GM20000 (cell line): Measurements from ENCODE around the gene TMEM167A.

Experiments used
- DNase-seq: peaks from one replicate; pipeline ENCODE4 v3.0.0; 2012; ENCODE audit warnings: low spot score
- TF ChIP-seq, protein P1 (sequence below): IDR thresholded peaks from 2 replicates; pipeline ENCODE4 v1.5.1; 2012; ENCODE audit warnings: mild to moderate bottlenecking, control low read depth; ENCODE audit errors: extremely low read depth, missing control alignments

TMEM167A gene

DNA sequence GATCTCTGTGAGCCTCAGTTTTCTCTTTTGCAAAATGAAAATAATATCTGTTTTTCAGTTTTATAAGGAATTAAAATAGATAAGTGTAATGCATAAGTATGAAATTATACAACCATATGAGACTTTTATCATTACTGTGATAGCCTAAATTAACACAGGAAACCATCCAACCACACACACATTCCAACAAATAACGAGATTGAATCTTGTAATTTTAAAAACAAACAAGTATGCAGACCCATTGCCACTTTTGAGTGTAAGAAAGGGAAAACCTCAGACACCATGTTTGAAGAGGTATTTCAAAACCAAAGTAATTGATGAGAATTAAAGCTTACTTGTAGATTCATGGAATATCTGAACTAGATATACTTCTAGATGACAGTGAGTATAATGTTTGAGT lies 32.2 kb upstream of the TMEM167A start:
- DNase-seq, result no peak
- TF ChIP-seq, protein P1, sequence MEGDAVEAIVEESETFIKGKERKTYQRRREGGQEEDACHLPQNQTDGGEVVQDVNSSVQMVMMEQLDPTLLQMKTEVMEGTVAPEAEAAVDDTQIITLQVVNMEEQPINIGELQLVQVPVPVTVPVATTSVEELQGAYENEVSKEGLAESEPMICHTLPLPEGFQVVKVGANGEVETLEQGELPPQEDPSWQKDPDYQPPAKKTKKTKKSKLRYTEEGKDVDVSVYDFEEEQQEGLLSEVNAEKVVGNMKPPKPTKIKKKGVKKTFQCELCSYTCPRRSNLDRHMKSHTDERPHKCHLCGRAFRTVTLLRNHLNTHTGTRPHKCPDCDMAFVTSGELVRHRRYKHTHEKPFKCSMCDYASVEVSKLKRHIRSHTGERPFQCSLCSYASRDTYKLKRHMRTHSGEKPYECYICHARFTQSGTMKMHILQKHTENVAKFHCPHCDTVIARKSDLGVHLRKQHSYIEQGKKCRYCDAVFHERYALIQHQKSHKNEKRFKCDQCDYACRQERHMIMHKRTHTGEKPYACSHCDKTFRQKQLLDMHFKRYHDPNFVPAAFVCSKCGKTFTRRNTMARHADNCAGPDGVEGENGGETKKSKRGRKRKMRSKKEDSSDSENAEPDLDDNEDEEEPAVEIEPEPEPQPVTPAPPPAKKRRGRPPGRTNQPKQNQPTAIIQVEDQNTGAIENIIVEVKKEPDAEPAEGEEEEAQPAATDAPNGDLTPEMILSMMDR, result no peak

DNA sequence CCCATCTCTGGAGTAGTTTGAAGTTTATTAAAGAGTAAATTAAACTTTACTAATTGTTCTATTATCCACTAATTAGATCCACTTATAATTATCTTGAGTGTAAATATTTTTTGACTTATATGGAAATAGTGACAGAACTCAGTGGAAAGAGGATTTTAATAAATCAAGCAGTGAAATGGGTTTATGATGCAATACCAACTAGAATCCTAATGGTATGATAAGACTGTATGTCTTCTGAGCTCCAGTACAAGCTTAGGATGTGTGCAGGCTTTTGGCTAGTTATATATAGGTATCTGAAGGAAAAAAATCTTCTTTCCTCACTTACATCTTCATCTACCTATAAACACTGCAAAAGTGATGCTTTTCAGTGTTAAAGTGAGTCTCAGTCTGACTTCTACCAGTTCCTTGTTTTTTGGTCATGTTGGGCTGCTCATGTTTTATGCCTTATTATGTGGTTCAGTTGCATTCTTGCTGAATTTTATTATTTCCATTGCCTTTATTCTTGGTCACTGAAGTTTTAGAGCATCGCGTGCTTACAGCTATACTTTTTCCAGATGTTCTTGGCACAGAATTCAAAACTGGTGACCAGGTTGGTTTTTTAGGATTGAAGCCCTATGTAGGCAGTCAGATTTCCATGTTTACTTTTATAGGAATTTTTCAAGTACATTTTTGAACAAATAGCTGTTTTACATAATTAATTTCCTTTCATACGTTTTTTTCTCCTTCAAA lies 30.7 kb upstream of the TMEM167A start:
- TF ChIP-seq, protein P1, result no peak
- DNase-seq, result no peak

DNA sequence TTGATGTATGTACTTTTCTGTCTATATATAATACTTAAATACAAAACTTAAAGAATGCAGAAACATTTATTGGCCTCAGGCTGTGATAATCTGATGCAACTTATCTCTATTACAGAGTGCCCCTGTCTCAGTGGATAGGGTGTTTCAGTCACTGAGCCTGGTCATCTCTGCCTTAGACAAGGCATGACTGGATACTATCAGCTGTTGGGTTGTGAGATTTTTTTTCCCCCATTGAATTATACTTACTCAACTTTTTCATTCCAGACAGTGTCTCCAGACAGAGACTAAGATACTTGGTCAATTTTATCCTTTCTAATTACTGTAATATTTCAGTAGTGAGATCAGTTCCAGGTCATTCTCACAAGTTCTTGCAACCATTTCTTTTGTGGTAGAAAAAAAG lies 26.8 kb upstream of the TMEM167A start:
- no peak for DNase-seq
- TF ChIP-seq, protein P1, result no peak

DNA sequence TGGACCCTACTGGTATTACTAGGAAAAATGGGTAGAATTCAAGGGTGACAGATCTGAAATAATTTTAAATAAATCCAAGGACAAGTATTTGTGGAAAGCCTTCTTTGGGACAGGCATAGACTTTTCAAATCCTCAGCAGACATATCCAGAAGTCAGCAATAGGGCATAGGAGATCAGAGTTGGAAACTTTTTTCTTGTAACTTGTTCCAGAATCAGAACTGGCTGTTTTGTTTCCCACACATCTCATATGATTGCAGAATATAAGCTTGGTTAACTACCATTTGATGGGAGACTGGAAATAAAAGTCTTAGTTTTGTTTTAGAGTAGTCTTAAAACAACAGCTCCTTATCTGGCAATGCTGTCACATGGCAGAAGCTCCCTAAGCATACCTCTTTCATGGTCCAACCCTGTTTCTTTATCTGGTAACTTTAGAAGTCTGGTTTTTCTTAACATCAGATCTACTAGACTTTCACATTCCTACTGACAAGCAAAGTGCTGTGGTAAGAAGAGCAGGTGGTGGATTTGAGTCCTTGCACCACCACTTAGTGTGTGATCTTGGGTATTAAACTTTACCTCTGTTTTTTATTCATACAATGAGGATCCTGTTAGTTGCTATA lies 25.3 kb upstream of the TMEM167A start:
- TF ChIP-seq, protein P1, result no peak
- no peak for DNase-seq

DNA sequence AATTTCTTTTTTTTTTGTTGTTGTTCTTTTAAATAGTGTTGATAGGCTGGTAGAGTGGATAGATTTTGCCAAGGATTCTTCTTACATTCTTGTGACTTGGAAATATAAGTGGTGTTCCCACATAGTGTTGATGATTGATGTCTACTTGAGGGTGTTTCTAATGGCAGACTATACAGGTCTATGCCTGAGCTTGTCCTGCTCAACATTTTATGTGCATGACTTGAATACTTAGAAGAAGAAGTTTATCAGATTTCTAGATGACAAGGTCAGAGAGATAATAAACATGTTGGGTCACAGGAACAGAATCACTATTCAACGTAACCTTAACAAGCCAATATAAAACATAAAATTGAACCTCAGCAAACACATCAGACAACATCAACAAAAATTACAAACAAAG lies 24.3 kb upstream of the TMEM167A start:
- no peak for DNase-seq
- TF ChIP-seq, protein P1, result no peak

DNA sequence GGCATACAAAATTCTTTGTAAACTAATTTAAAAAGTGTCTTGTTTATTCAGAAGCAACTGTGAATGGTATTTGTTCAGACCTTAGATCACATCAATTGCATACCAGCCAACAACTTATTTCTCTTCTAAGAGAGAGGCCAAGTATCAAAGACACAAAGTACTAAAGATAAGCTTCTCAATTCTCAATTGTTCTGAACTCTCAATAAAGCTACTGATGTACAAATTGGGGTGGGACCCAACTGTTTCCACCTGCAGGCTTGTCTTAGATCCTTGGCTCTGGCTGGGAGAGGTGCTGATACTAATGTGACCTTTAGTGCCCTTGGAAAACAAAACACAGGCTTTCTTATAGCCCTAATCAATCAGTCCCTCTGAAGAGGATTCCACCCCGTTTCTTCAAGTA lies 22.3 kb upstream of the TMEM167A start:
- TF ChIP-seq, protein P1, result no peak
- DNase-seq, result no peak

DNA sequence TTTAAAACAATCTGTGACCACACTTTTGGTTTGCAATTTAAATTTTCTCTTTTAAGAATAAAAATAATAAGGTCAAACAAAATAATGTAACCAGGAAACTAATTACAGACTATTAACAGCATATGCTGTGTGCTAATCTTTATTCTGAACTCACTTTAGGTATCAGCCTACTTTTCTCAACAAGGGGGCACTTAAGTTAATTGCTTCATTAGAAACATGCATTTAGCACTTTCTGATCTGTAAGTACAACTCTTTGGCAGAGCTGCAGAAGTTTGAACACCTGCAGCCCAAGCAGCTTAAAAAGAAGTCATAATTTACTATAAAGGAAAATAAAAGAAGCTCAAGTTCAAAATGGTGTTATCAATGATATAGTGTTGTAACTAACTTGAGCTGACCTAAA lies 21.8 kb upstream of the TMEM167A start:
- DNase-seq, result no peak
- TF ChIP-seq, protein P1, result no peak
